ENCODE data around the gene TMC2.

DNA sequence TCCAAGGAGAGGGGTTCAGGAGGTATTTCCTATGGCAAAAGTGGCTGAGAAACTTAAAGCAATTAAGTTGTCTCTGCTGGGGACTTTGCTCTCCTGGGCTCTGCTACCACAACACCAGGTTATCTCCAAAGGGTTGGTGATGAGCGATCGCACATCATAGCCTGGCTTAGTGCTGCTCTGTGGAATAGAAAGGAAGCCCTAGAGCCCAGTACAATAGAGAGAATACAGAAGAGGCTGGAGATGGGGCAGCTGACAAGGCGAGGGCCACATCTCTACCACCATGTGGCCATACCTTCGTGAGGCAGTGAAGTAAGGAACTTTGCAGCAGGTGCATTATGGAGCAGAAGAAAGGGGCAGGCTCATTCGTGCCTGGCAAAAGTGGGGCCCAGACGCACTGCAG, 8.6 kb upstream of the TMC2 start:
- TF ChIP-seq, protein P1, sequence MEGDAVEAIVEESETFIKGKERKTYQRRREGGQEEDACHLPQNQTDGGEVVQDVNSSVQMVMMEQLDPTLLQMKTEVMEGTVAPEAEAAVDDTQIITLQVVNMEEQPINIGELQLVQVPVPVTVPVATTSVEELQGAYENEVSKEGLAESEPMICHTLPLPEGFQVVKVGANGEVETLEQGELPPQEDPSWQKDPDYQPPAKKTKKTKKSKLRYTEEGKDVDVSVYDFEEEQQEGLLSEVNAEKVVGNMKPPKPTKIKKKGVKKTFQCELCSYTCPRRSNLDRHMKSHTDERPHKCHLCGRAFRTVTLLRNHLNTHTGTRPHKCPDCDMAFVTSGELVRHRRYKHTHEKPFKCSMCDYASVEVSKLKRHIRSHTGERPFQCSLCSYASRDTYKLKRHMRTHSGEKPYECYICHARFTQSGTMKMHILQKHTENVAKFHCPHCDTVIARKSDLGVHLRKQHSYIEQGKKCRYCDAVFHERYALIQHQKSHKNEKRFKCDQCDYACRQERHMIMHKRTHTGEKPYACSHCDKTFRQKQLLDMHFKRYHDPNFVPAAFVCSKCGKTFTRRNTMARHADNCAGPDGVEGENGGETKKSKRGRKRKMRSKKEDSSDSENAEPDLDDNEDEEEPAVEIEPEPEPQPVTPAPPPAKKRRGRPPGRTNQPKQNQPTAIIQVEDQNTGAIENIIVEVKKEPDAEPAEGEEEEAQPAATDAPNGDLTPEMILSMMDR (IDR thresholded peaks at IDR 0.05) = no peak
- no peak for TF ChIP-seq POLR2A (IDR thresholded peaks at IDR 0.05)
